Lower lobe of right lung (tissue), 2 donors: ENCODE results near the gene SDC3. TPM values are rescaled to one million over a fixed set of nuclear protein-coding genes. Genes with fewer than 3 reads are reported as not detected.

Source experiments
- ATAC-seq, 2 donors: fragments of 200-7000 bp; cut with Tn5 transposase; one replicate each; pipeline ENCODE4 v1.9.1; 2020 to 2022; ENCODE audit warnings: mild to moderate bottlenecking in 2 of 2, moderate library complexity in 2 of 2
- DNase-seq: peaks from one replicate; pipeline ENCODE4 v3.0.0-alpha.2; 2020
- H3K27ac ChIP-seq: fragments of 200-600 bp; one replicate; pipeline ENCODE4 v1.8.0; 2022
- H3K27me3 ChIP-seq: fragments of 200-600 bp; one replicate; pipeline ENCODE4 v1.8.0; 2022; ENCODE audit warnings: low read depth
- H3K36me3 ChIP-seq: fragments of 200-600 bp; one replicate; pipeline ENCODE4 v1.8.0; 2022; ENCODE audit warnings: mild to moderate bottlenecking
- H3K4me1 ChIP-seq: fragments of 200-600 bp; one replicate; pipeline ENCODE4 v1.8.0; 2022
- H3K4me3 ChIP-seq: fragments of 200-600 bp; one replicate; pipeline ENCODE4 v1.8.0; 2022; ENCODE audit warnings: mild to moderate bottlenecking
- H3K9me3 ChIP-seq: fragments of 200-600 bp; one replicate; pipeline ENCODE4 v1.8.0; 2022
- CTCF ChIP-seq: fragments of 200-600 bp; IDR thresholded peaks from one replicate; pipeline ENCODE4 v1.8.0; 2022; ENCODE audit warnings: antibody characterized with exemption, mild to moderate bottlenecking
- intact Hi-C: fragments of 100-400 bp; cut with DNase I; formaldehyde crosslinking; loops from one replicate; pipeline ENCODE4 v1.11.0; 2022
- total RNA-seq: library from RNA; stranded (reverse); fragmentation: NEBNext Ultra II Directional; extraction: Animal tissue kit (Norgen Biotek cat#: 25700); gene quantifications from one replicate; pipeline ENCODE4 v1.2.1, GENCODE V29; 2021
- donor health status: DM: no; HTN: yes; CAD: no; lungs with severe emphysema.

Gene SDC3
- total RNA-seq, 1 donor from 2014 or later = 43.5 TPM

GRCh38 chr1:30903343-30904034 is 5.1 kb downstream of the SDC3 start:
- no peaks in the 10 kb centered on the region for H3K36me3 ChIP-seq
- no peak overlapping the region for H3K4me3 ChIP-seq
- H3K4me1 ChIP-seq = peaks cover 48% of the 10 kb centered on the region
- intact Hi-C loops = no loop called here
- H3K9me3 ChIP-seq = no peaks in the 10 kb centered on the region
- no peak for TF ChIP-seq CTCF
- DNase-seq (peak; percentile 9), ATAC-seq (no peak)
- no peaks in the 10 kb centered on the region for H3K27me3 ChIP-seq
- H3K27ac ChIP-seq = peak overlapping the region; percentile 60

- peak overlapping the region; percentile 60 for H3K27ac ChIP-seq
- H3K4me3 ChIP-seq = no peak overlapping the region
- ATAC-seq = no peak
- no peak for TF ChIP-seq CTCF
- H3K9me3 ChIP-seq = no peaks in the 10 kb centered on the region
- H3K36me3 ChIP-seq = no peaks in the 10 kb centered on the region
- intact Hi-C loops = no loop called here
- H3K4me1 ChIP-seq = peaks cover 45% of the 10 kb centered on the region
- H3K27me3 ChIP-seq = no peaks in the 10 kb centered on the region
- DNase-seq = peak; percentile 28
These were observed 5.8 kb downstream of the SDC3 start for GRCh38 chr1:30902593-30903290.

- H3K36me3 ChIP-seq = no peaks in the 10 kb centered on the region
- peak overlapping the region; percentile 60 for H3K27ac ChIP-seq
- H3K27me3 ChIP-seq = no peaks in the 10 kb centered on the region
- no peaks in the 10 kb centered on the region for H3K9me3 ChIP-seq
- intact Hi-C loops = no loop called here
- H3K4me1 ChIP-seq = peaks cover 38% of the 10 kb centered on the region
- DNase-seq (no peak), ATAC-seq (peak in 1 of 2 donors; percentile 35)
- H3K4me3 ChIP-seq = no peak overlapping the region
- TF ChIP-seq CTCF = no peak
These were observed 6.6 kb downstream of the SDC3 start for GRCh38 chr1:30901798-30902581.

GRCh38 chr1:30900931-30901560 is 7.5 kb downstream of the SDC3 start:
- Histone ChIP-seq H3K36me3 (no peaks in the 10 kb centered on the region), H3K27ac (no peak overlapping the region), H3K27me3 (no peaks in the 10 kb centered on the region), H3K9me3 (no peaks in the 10 kb centered on the region), H3K4me3 (no peak overlapping the region), H3K4me1 (peaks cover 29% of the 10 kb centered on the region)
- TF ChIP-seq CTCF = no peak
- DNase-seq (no peak), ATAC-seq (peak in 1 of 2 donors; percentile 11)
- intact Hi-C loops = no loop called here

- no peak overlapping the region for H3K4me3 ChIP-seq
- no peak for TF ChIP-seq CTCF
- no peak for ATAC-seq
- peaks cover 25% of the 10 kb centered on the region for H3K4me1 ChIP-seq
- H3K36me3 ChIP-seq = no peaks in the 10 kb centered on the region
- H3K27me3 ChIP-seq = no peaks in the 10 kb centered on the region
- no peak overlapping the region for H3K27ac ChIP-seq
- intact Hi-C loops = no loop called here
- no peaks in the 10 kb centered on the region for H3K9me3 ChIP-seq
- DNase-seq = no peak
These were observed 8.1 kb downstream of the SDC3 start for GRCh38 chr1:30900486-30900885.
